C4-2B (cell line): ENCODE results near the gene IMMT.

Experiments
- CTCF ChIP-seq: fragments of 450-650 bp; conservative IDR thresholded peaks from 2 replicates; pipeline ENCODE4 v1.5.1; 2017; ENCODE audit warnings: mild to moderate bottlenecking
- ZFX ChIP-seq: fragments of 450-650 bp; IDR thresholded peaks from 2 replicates; pipeline ENCODE4 v1.6.1; 2017

GRCh38 chr2:86213699-86214502 is 18.6 kb upstream of the IMMT start:
- TF ChIP-seq CTCF (no peak), ZFX (no peak)
